Measurements from ENCODE around the gene EIF2B2. TPM values are rescaled to one million over a fixed set of nuclear protein-coding genes. Genes with fewer than 3 reads are reported as not detected.
A peak's percentile ranks its signal among the peaks of the same experiment; 100 is the strongest.

Gene EIF2B2
- total and polyA plus RNA-seq, 3 donors from 2014 or later = 39.4 to 124 (median 40.4) TPM

GRCh38 chr14:74973003-74973653 lies 29.6 kb upstream of the EIF2B2 start:
- Histone ChIP-seq H3K27ac (no peak overlapping the region), H3K27me3 (no peaks in the 10 kb centered on the region), H3K9me3 (no peaks in the 10 kb centered on the region), H3K36me3 (ENCODE audit: low read depth, missing control alignments) (no peaks in the 10 kb centered on the region), H3K4me1 (no peaks in the 10 kb centered on the region), H3K4me3 (no peak overlapping the region)
- no peak for DNase-seq
- WGBS, 2 donors = 77 to 87% methylated on average over 13 to 15 of the region's 15 CpGs
- intact Hi-C loops (cut with DNase I; ENCODE audit: low total_unique reads) = no loop called here
- TF ChIP-seq CTCF (IDR thresholded peaks at IDR 0.05) (no peak), POLR2A (IDR thresholded peaks at IDR 0.05) (no peak)

- 92 to 93% methylated on average over 5 of the region's 5 CpGs for WGBS, 2 donors
- Histone ChIP-seq H3K27me3 (no peaks in the 10 kb centered on the region), H3K4me1 (no peaks in the 10 kb centered on the region), H3K27ac (no peak overlapping the region), H3K36me3 (ENCODE audit: low read depth, missing control alignments) (no peaks in the 10 kb centered on the region), H3K4me3 (no peak overlapping the region), H3K9me3 (no peaks in the 10 kb centered on the region)
- intact Hi-C loops (cut with DNase I; ENCODE audit: low total_unique reads) = no loop called here
- TF ChIP-seq CTCF (IDR thresholded peaks at IDR 0.05) = no peak
- no peak for TF ChIP-seq POLR2A (IDR thresholded peaks at IDR 0.05)
- no peak for DNase-seq
Measured at GRCh38 chr14:74973905-74974363, 28.8 kb upstream of the EIF2B2 start.

DNA sequence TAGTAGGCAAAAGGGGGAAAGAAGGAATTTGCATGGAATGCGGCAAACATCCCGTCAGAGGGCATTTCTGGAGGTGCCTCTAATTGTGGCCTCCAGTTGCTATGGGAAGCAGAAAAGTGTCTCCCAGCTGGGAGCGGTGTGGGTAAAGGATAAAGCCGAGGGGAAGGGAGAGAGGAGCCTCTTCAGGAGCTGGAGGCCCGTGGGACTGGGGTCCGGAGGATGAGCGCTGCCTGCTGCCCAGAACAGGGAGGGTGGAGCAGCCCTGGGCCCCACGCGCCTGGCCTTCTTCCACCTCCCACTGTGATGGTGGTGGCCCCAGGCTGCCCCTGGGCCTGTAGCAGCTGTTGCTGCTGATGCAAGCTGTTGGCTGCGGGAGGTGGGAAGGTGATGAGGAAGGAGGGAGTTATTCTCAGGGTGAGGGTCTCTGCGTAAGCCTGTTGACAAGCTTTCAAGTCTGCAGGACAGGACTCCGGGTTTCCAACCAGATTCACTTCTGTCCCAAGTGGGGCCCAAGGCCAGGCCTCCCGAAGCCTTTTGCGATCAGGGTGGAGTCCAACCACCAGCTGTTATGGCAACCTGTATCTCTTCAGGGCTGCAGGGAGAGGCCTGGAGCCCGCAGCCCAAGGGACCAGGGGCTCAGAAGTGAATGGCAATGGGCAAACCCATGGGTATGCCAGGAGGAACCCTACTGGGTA lies 28.2 kb upstream of the EIF2B2 start:
- no peak for TF ChIP-seq CTCF (IDR thresholded peaks at IDR 0.05)
- TF ChIP-seq POLR2A (IDR thresholded peaks at IDR 0.05) = no peak
- H3K36me3 ChIP-seq (ENCODE audit: low read depth, missing control alignments) = no peaks in the 10 kb centered on the region
- intact Hi-C loops (cut with DNase I; ENCODE audit: low total_unique reads) = no loop called here
- no peaks in the 10 kb centered on the region for H3K9me3 ChIP-seq
- H3K27me3 ChIP-seq = no peaks in the 10 kb centered on the region
- WGBS, 2 donors = 70 to 82% methylated on average over 8 to 15 of the region's 15 CpGs
- H3K27ac ChIP-seq = no peak overlapping the region
- no peak overlapping the region for H3K4me3 ChIP-seq
- H3K4me1 ChIP-seq = no peaks in the 10 kb centered on the region
- DNase-seq = no peak

DNA sequence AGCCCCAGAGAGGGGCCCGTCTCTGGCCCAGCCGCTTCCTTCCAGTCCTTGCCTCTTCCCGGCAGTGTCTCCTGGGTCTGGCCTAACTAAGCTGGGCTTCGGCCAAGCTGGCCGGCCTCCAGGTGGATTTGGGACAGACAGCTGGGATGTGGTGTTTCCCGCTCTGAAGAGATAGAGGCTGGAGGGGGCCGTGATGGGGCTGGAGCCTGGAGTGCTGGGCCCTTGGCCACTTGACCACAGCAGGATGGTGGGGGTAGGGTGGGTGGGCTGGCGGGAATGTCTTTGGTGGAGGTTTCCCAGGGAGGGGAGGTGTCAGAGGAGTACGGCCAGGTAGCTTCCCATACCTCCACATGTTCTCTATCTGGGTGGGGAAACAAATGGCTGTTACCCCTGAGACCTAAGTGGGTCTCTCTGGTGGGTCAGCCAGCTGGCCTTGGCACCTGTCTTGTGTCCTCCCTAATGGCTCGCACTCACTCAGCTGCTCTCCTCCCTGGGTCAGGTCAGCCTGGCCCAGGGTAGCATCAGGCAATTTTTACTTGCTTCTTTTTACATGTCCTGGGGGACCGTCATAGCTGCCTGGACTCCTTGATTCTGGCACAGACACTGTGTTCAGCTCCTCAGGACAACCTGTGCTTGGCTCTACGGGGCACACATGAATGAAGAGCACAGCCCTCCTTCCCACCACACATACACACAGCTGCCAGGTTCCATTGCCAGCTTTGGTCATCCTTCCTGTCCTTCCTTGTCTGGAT lies 27.5 kb upstream of the EIF2B2 start:
- H3K27me3 ChIP-seq = no peaks in the 10 kb centered on the region
- no peaks in the 10 kb centered on the region for H3K9me3 ChIP-seq
- WGBS, 2 donors = 52 to 58% methylated on average over 12 of the region's 12 CpGs
- DNase-seq = peak; percentile 86
- H3K27ac ChIP-seq = no peak overlapping the region
- TF ChIP-seq POLR2A (IDR thresholded peaks at IDR 0.05) = no peak
- no peak for TF ChIP-seq CTCF (IDR thresholded peaks at IDR 0.05)
- H3K4me1 ChIP-seq = no peaks in the 10 kb centered on the region
- intact Hi-C loops (cut with DNase I; ENCODE audit: low total_unique reads) = no loop called here
- H3K36me3 ChIP-seq (ENCODE audit: low read depth, missing control alignments) = no peaks in the 10 kb centered on the region
- H3K4me3 ChIP-seq = no peak overlapping the region
